LoVo (cell line): ENCODE results near the gene MED15.

Experiments used
- DNase-seq: peaks from one replicate; pipeline ENCODE4 v3.0.0-alpha.2; 2016; ENCODE audit warnings: low spot score

Gene MED15

DNA sequence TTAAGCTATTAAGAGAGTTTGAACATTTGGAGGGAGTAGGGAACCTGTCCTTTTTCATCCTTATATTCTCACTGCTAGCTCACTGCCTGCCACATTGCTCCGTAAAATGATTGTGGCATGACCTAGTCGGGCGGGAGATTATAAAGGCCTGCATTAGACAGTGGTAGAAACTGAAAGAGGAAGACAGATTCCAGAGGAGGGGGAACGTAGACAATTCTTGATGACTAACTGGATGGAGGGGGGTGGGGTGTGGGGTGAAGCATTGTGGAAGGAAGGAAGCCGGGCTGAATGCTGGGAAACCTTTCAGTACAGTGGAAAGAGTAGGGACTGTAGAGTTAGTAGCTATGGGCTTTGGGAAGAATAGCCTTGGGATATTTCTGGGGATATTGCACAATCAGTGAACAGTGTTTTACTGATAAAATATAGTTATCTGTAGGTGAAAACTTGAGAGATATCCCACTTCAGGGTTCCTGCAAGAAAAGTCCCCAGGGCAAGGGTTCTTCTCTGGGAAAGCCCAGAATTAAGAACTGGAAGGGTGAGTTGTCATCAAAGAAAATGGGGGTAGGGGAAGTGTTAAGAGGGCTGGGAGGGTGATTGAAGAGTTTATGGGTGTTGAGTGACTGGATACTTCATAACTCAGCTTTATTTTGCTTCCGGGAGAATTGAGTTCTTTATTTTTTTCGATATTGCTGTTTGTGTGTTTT is 2.1 kb downstream of the MED15 start:
- DNase-seq = peak; percentile 58

DNA sequence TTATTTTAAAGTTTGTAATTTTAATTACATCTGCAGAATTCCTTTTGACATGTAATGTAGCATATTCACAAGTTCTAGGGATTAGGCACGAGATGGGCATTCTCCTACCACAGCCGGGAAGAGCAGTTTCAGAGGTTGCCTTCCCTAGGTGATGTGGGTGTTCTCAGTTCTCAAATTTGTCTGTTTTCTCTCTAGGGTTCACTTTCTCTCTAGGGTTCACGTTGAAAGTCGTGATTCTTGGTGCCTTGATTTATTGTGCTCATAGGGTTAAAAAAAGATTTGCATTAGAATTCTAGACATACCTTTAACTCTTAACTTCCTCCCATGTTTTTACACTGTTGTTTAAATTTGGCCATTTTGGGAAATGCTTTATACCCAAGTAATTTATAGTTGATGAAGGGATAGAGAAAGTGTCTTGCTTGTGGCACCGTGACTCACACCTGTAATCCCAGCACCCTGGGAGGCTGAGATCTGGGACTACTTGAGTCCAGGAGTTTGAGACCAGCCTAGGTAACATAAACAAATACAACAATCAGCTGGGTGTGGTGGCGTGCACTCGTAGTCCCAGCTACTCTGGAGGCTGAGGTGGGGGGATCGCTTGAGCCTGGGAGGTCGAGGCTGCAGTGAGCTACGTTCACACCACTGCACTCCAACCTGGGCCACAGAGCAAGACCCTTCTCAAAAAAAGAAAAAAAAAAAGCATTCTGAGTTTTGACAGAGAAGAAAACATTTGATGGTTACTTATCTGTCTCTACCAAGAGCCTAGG is 3.6 kb downstream of the MED15 start:
- no peak for DNase-seq

DNA sequence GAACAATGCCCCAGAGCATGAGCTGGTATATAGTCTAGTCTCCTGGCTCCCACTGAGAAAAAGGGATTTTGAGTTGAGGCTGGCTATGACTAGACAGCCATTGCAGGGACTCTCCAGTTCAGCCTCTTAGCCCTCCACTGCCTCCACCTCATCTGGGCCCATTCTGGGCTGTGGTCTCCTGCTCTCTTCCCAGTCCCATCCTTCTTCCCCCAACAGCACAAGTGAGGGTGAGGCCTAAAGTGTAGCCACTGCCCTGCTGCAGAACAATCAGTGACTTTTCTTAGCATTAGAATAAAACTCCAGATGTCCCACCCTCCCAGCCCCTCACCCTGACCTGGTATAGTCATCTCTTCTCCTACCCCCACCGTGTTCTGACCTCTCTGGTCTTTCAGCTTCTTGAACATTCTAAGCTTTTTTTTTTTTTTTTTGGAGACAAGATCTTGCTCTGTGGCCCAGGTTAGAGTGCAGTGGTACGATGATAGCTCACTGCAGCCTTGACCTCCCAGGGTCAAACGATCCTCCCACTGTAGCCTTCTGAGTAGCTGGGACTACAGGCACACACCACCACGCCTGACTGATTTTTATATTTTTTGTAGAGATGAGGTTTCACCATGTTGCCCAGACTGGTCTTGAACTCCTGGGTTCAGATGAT is 4.3 kb downstream of the MED15 start:
- DNase-seq = no peak

DNA sequence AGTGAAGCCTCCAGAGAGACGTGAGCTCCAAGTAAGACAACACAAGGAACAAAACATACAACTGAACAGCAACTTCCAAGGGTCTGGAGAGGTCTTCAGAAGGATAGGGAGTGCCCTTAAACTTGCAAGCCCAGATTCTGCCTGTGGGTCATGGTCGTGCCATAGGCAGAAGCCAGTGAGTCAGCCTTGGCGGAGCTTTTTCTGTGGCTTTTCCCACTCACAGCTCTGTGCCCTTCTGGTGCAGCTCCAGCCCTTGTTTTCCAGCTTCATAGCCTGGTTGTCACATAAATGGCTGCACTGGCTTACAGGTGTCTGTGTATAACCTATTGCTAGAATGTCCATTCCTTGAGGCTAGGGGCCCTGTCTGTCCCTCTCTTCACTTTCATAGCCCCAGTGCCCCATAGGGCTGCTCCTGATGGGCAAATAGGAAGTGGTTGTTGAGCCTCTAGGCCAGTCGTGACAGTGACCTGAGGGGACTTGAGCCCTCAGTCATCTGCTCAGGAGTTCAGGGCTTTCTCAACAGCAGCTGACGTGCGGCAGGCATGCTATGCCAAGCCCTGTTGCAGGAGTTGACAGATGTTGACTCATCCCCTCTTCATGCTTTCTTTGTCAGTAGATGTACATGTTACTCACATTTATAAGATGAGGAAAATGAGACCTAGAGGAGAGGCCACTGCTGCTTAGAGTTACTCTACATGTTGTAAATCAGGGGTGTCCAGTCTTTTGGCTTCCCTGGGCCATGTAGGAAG is 7.4 kb downstream of the MED15 start:
- DNase-seq = no peak

DNA sequence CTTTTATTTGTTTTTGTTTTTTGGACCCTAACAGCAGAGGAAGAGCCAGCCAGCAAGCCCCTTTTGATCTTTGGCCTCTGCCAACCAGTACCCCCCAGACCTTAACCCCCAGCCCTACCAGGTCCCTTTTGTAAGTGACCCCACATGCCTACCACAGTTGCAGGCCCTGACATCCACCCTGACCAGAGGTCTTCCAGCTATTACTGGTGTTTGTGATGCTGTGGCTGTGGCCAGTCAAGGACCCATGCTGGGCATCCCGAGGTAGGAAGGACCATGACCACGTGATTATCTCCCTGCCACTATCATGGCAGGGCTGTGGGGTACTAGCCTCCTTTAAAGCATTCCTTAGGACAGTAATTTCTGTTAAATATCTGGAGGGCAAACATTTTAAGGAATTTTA is 9.0 kb downstream of the MED15 start:
- DNase-seq = no peak

DNA sequence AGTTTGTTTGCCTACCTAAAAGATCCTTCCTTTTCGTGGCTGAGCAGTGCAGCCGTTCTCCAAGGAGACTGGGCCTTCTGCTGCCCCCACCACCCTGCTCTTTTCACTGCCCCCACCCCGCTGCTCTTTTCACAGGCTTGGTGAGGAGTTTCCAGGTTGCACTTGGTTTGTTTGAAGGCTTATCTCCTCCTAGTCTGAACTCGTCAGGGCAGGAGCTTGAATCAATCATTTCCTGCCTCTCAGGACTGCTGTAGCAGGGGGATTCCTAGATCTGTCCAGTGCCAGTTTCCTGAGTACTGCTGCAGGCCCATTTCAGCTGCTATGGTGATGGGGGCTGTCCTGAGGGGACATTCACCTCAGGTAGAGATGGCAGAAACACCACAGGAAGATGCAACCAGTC is 10.0 kb downstream of the MED15 start:
- DNase-seq = no peak

DNA sequence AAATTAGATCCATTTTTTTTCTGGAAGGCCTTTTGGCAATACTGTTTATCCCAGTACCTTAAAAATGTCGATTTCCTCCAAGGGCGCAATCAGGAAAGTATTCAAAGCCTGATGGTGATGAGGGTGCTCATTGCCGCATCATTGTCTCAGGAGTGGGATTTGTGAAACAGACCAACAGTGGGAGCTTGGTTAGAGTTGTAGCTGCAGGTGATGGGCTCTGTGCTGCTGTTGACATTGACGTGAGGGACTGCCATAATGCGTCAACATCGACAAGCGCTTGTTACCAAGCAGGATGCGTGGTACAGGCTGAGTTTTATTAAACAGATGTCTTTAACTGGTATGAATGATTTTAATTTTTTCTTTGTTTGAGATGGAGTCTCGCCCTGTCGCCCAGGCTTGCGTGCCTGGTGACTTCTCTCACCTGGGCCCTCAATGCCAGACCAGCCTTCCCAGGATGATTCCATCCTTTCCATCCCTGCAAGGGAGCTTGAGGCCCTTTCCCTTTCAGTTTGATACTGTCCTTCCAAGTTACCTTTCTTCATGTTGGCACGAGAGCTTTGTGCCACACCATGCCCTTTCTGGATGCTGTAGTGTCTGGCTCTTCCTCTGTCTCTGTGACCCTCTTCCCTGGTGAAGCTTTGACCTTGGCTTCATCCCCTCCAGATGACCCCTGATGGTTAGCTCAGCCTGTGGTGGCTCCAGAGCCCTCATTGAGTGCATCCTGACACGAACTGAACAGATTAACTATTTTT is 10.6 kb downstream of the MED15 start:
- no peak for DNase-seq

DNA sequence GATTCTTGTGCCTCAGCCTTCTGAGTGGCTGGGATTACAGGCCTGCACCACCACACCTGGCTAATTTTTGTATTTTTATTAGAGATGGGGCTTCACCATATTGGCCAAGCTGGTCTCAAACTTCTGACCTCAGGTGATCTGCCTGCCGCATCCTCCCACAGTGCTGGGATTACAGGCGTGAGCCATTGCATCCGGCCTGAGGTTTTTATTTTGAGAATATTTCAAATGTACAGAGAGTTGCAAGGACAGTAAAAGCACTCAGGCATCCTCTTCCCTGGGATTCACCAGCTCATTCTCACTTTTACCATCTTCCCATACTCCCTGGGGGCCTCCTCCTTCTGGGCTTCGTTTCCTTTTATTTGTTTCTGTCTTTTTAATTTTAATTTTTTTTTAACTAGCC is 12.1 kb downstream of the MED15 start:
- no peak for DNase-seq

DNA sequence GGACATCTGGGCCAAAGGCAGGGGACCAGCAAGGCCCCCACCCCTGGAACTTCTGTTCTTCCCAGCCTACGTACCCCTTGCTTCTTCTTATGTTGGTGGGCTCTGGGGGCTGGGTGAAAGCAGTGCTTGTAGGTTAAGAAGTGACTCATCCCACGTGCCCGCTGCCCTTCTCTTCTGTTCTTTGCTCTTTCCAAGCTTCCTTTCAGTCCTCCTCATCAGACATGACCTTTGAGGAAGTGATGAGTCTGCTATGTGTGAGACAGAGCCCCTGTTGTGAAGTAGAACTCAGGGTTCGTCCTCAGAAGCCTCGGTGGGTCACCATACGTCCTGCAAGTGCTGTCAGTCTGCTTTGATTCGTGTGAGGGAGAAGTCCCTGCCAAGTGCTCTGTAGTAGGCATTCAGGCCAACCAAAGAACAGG is 12.7 kb downstream of the MED15 start:
- DNase-seq = no peak

DNA sequence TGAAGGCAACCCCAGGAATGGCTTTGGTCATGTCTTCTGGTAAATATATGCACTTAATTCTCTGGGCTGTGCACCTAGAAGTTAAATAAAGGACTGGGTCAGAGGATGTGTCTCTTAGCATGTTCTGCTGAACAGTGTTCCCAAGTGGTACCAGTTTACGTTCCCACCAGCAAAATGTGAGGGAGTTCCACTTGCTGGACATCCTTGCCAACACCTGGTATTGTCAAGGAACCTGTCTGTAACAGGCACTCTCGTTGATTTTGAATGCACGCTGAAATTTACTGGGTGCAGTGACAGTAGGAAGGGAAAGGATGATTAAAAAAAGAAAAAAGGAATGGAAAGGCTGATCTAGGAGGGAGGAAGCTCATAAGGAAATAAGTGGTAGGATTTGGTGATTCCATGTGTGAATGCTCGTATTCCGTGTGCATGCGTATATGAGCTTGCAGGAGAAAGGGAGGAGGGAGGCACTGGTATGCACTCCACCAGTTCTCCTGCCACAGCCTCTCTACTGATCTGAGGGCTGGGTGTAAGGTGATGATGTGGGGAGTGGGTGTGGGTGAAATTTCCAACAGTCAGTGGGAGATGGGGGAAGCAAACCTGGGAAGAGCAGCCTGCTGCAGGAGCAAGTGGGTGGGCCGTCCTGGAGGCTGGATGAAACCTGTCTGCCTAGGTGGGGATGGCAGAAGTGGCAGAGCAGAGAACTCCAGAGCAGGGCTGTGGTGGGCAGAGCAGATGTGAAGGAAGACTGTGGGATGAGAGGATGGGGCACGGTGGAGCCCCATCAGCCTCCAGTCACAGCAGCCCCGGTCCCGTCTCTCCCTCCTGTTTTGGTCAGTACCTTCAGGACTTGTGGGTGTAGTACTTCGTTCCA is 15.0 kb downstream of the MED15 start:
- DNase-seq = no peak

DNA sequence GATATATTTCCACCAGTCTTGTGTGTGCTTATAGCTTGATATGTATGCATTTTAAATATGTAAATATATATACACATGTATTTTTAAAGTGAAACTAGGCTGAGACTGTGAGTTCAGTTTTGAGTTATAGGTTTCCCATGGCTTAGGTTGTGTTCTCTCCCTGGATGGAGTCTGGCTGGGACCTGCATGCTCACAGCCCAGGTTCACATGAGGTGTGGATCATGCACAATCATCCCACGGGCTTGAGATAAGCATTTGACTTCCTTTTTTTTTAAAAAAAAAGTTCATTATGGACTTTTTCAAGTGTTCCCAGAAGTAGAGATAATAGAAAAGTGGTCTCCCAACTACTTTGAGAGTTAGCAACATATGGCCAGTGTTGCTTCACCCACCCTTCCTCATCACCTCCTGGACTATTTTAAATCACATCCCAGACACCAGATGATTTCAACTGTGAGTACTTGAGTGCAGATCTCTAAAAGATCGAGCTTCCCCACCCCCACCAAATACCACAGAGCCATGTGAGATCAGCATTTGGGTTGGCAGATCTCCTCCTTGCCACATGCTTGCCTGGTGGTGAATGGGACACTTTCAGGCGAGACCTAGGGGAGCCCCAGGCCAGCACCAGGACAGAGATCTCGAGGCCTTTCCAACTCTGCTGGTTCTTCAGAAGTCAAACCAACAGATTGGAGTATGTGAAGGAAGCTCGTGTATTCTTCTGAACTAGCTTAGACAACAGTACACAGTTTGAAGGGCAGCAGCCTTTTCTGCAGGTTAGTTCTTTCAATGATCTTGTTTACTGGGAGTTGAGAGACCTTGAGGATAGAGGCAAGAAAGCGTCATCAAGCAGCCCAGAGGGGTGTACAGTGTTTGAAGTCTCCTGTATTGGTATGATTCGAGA is 15.9 kb downstream of the MED15 start:
- no peak for DNase-seq

DNA sequence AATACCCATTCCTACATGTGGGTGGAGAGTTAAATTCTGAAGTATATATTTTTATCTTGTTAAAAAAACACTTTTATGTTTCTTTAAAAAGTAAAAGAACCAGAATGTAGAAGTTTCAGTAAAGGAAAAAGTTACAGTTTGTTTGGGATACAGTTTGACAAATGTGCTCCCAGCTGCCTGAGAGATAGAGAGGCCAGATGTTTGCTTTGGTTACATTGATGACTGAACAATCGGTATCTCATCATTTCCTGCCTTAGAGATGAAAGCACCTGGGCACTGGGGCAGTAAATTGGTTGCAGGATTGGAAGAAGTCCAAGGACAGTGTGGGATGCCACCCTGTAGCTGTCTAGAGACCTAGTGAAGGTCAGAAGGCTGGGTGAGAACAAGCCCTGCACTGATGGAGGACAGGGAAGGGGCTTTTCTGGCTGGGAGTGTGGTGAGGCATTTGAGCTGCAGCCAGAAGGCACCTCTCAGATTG is 16.6 kb downstream of the MED15 start:
- no peak for DNase-seq

DNA sequence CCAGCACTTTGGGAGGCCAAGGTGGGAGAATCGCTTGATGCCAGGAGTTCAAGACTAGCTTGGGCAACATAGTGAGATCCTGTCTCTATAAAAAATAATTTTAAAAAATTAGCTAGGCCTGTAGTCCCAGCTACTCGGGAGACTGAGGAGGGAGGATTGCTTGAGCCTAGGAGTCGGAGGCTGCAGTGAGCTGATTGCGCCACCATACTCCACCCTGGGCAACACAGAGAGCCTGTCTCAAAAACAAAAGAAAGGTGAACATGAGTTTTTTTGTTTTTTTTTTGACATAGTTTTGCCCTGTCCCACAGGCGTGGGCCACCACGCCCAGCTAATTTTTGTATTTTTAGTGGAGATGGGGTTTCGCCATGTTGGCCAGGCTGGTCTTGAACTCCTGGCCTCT is 17.6 kb downstream of the MED15 start:
- DNase-seq = no peak

DNA sequence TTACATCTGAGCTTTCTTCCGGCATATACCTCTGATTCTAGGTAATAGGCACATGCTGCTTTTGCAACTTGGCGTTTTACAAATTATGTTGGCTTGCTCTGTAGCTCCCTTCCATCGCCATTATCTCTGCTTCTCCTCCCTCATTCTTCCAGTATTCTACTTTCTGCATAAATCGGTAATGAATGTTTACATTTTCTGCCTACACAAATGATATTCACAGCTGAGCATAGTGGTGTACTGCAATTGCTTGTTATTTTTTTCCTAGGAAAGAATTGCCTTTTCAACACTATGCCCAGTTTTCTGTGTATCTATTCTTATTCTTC is 18.9 kb downstream of the MED15 start:
- no peak for DNase-seq

DNA sequence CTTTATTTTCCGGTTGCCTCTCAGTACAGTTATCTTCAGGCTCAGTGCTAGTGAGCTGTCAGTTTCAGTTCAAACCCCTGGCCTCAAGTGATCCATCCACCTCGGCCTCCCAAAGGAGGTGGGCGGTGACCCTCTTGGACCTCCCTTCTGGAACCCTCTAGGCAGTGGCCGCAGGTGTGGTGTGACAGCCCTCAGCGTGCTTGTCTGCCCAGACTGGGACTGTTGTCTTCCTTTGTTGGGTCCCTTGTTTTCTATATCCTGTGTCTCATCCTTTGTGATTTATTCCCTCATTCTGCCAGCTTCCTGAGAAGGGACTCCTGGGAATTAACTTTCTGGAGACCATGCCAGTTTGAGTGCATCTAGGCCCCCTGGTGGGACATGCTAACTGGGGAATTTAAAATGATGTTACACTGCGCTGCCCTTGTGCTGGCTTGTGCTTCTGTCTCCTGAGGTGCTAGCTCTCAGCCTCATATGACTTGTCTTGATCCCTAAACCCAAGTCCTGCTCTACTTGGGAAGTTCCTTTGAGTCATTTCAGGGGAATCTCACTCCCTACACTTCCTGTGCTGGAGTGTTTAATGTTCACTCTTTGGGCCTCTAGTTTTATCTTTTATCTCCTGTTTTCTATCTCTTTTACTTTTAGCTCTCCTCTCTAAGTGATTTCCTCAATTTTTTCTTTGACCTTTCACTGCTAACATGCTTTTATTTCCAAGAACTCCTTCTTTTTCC is 19.4 kb downstream of the MED15 start:
- no peak for DNase-seq

DNA sequence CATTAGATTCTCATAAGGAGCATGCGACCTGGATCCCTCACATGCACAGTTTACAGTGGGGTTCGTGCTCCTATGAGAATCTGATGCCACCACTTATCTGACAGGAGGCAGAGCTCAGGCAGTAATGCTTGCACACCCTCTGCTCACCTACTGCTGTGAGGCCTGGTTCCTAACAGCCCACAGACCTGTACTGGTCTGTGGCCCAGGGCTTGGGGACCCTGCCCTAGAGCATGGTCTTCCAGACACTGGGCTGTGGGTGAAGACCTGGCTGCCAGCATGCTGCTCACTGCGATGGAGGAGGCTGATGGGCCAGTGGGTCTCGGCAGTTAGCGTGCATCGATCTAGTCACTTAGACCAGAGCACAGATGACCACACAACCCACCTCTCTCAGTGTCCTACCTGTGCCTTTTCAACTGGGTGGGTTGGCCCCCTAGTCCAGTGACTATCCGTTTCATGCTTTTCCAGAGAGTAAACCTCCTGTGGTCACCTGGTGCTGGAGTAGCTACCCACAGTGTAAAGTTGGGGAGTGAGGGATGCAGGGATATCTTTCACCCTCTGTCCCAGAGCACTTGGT is 21.1 kb downstream of the MED15 start:
- no peak for DNase-seq

DNA sequence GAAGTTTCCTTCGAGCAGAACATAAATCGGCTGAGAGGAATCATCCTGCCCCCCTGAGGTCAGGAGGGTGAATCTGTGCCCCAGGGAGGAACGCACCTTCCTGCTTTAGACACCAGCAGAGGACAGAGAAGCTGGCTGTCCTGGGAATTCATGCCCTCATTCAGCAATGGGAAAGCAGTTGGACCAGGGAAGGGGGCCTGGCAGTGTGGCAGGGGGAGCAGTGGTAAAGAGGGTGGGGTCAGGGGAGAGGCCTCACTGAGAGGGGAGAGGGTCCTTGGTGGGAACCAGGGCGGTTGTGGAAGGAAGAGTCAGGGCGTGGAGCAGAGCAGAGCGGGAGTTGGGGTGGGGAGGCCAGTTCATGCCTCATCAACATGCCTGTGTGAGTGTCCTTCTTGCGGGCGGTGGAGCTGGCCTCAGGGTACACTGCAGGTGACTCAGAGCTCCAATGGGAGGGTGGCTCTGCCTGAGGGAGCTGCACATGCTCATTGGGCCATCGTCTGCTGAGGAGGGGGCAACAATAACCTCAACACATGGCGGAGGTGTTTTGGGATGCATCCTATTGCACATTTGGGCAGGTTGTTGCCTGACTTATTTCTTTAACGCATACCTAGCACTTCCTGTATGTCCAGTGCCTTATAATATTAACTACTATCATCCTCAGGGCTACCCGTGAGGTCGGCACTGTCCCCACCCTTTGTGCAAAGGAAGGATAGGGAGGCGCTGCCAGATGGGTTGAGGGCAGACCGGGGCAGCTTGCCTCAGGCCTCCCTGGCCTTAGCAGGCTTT is 23.2 kb downstream of the MED15 start:
- peak; percentile 49 for DNase-seq

DNA sequence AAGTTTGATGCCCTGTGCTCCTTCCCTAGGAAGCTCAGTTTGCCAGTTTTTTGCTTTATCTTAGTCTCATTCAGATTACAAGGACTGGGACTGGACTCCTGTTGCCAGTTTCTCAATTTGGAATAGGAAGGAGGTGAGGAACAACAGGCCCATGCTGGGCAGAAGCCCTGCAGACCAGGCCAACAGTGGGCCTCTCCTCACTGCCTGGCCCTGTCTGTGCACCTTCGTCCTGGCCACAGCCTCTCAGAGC is 23.7 kb downstream of the MED15 start:
- DNase-seq = no peak
